ENCODE results near the gene C8A. TPM values are rescaled to one million over a fixed set of nuclear protein-coding genes. Genes with fewer than 3 reads are reported as not detected.

Gene C8A
- total and polyA plus RNA-seq, 2 of the 13 experiments (the other 11 are each of a cell fraction or from before 2014, with no cell fraction given): 10.5 to 15.0 TPM

- FAIRE-seq: no peak
These were observed 79.0 kb downstream of the C8A start for GRCh38 chr1:56933606-56934005.

More at GRCh38 chr1:56933606-56934005, 79.0 kb downstream of the C8A start:
- 93% methylated on average over 2 of the region's 2 CpGs for WGBS (ENCODE audit: low lambda C conversion rate)
- H3K27me3 ChIP-seq (ENCODE audit: control insufficient read depth in 1 of 2, insufficient read depth in 2 of 2, low read length in 2 of 2): no peaks in the 10 kb centered on the region
- H3K4me1 ChIP-seq (ENCODE audit: insufficient read depth, low read length): no peaks in the 10 kb centered on the region
- H3K4me2 ChIP-seq (ENCODE audit: low read depth, low read length): no peak overlapping the region
- POLR2A ChIA-PET: no interaction called here
- no peak overlapping the region for H2AFZ ChIP-seq (ENCODE audit: low read length)
- no peak overlapping the region for H3K9ac ChIP-seq (ENCODE audit: insufficient read depth, low read depth, low read length)
- H3K4me3 ChIP-seq (replicated peaks in 1 of 3; ENCODE audit: insufficient read depth in 1 of 3, low read depth in 2 of 3, low read length in 3 of 3): no peak overlapping the region
- CTCF ChIA-PET (ENCODE audit: low intra/inter-chr PET ratio, low total read pairs): no interaction called here
- H3K79me2 ChIP-seq (ENCODE audit: insufficient read depth, low read length): no peaks in the 10 kb centered on the region
- intact Hi-C loops (cut with micrococcal nuclease; ENCODE audit: unreplicated experiment) (no loop called here), in situ Hi-C loops (cut with HindIII; ENCODE audit: extremely low pct_ligation_motif_present, low pct_unique_long_range_greater_than_20kb) (no loop called here)
- H3K9me3 ChIP-seq (ENCODE audit: low read length): no peaks in the 10 kb centered on the region
- no peaks in the 10 kb centered on the region for H4K20me1 ChIP-seq (ENCODE audit: insufficient read depth, low read length)
- DNase-seq (ENCODE audit: low spot score): no peak
- no peak overlapping the region for H3K27ac ChIP-seq (ENCODE audit: extremely low read length, insufficient read depth, low read length)
- no TSS peak for BruUV-seq (replicated peaks)
- no peaks in the 10 kb centered on the region for H3K36me3 ChIP-seq (replicated peaks in 1 of 2; ENCODE audit: control insufficient read depth in 1 of 2, insufficient read depth in 2 of 2, low read length in 2 of 2)
- ATAC-seq: no peak
- TF ChIP-seq ZNF382 (CRISPR knock-in tag; IDR thresholded peaks at IDR 0.05; ENCODE audit: borderline replicate concordance) (no peak), IKZF1 (IDR thresholded peaks at IDR 0.05) (no peak), ZNF546 (CRISPR knock-in tag; conservative IDR thresholded peaks at IDR 0.05) (no peak), CBX2 (IDR thresholded peaks at IDR 0.05; ENCODE audit: low read depth, low read length) (no peak), CBX2 (CRISPR knock-in tag; IDR thresholded peaks at IDR 0.05; ENCODE audit: low read depth) (no peak), ZNF619 (CRISPR knock-in tag; IDR thresholded peaks at IDR 0.05) (no peak), NBN (conservative IDR thresholded peaks at IDR 0.05) (no peak), ARNTL (CRISPR knock-in tag; IDR thresholded peaks at IDR 0.05) (no peak), SP140L (CRISPR knock-in tag; IDR thresholded peaks at IDR 0.05; ENCODE audit: borderline replicate concordance) (no peak), ZNF83 (CRISPR knock-in tag; IDR thresholded peaks at IDR 0.05; ENCODE audit: borderline replicate concordance) (no peak), ZNF468 (CRISPR knock-in tag; IDR thresholded peaks at IDR 0.05) (no peak)
- TF ChIP-seq, protein P1, sequence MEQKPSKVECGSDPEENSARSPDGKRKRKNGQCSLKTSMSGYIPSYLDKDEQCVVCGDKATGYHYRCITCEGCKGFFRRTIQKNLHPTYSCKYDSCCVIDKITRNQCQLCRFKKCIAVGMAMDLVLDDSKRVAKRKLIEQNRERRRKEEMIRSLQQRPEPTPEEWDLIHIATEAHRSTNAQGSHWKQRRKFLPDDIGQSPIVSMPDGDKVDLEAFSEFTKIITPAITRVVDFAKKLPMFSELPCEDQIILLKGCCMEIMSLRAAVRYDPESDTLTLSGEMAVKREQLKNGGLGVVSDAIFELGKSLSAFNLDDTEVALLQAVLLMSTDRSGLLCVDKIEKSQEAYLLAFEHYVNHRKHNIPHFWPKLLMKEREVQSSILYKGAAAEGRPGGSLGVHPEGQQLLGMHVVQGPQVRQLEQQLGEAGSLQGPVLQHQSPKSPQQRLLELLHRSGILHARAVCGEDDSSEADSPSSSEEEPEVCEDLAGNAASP (CRISPR knock-in tag; IDR thresholded peaks at IDR 0.05; ENCODE audit: borderline replicate concordance): no peak
- TF ChIP-seq, protein P2, sequence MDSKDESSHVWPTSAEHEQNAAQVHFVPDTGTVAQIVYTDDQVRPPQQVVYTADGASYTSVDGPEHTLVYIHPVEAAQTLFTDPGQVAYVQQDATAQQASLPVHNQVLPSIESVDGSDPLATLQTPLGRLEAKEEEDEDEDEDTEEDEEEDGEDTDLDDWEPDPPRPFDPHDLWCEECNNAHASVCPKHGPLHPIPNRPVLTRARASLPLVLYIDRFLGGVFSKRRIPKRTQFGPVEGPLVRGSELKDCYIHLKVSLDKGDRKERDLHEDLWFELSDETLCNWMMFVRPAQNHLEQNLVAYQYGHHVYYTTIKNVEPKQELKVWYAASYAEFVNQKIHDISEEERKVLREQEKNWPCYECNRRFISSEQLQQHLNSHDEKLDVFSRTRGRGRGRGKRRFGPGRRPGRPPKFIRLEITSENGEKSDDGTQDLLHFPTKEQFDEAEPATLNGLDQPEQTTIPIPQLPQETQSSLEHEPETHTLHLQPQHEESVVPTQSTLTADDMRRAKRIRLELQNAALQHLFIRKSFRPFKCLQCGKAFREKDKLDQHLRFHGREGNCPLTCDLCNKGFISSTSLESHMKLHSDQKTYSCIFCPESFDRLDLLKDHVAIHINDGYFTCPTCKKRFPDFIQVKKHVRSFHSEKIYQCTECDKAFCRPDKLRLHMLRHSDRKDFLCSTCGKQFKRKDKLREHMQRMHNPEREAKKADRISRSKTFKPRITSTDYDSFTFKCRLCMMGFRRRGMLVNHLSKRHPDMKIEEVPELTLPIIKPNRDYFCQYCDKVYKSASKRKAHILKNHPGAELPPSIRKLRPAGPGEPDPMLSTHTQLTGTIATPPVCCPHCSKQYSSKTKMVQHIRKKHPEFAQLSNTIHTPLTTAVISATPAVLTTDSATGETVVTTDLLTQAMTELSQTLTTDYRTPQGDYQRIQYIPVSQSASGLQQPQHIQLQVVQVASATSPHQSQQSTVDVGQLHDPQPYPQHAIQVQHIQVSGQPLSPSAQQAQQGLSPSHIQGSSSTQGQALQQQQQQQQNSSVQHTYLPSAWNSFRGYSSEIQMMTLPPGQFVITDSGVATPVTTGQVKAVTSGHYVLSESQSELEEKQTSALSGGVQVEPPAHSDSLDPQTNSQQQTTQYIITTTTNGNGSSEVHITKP (CRISPR knock-in tag; IDR thresholded peaks at IDR 0.05; ENCODE audit: low read depth): no peak
- TF ChIP-seq, protein P3, sequence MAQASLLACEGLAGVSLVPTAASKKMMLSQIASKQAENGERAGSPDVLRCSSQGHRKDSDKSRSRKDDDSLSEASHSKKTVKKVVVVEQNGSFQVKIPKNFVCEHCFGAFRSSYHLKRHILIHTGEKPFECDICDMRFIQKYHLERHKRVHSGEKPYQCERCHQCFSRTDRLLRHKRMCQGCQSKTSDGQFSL (CRISPR knock-in tag; IDR thresholded peaks at IDR 0.05): no peak

All from HepG2 (cell line).